Nephron (organoid): ENCODE measurements around the gene FBH1.
A peak's percentile ranks its signal among the peaks of the same experiment; 100 is the strongest.

Experiments used
- H3K27ac Mint-ChIP-seq, 3 experiments: 2 replicates each; pipeline ENCODE4 v1.8.0; 2020; ENCODE audit warnings: mixed read lengths in 3 of 3, mild to moderate bottlenecking in 2 of 3, moderate library complexity in 1 of 3
- H3K27me3 Mint-ChIP-seq: 2 replicates; pipeline ENCODE4 v1.8.0; 2021; ENCODE audit warnings: low read depth, mild to moderate bottlenecking, moderate library complexity, mixed read lengths
- H3K36me3 Mint-ChIP-seq: 2 replicates; pipeline ENCODE4 v1.8.0; 2020; ENCODE audit warnings: low read depth, mixed read lengths
- H3K4me1 Mint-ChIP-seq: 2 replicates; pipeline ENCODE4 v1.8.0; 2020; ENCODE audit warnings: mixed read lengths
- H3K4me3 Mint-ChIP-seq, 3 experiments: 2 replicates each; pipeline ENCODE4 v1.8.0; 2020; ENCODE audit warnings: mild to moderate bottlenecking in 3 of 3, mixed read lengths in 3 of 3, moderate library complexity in 2 of 3
- H3K9me3 Mint-ChIP-seq: 2 replicates; pipeline ENCODE4 v1.8.0; 2020; ENCODE audit warnings: mixed read lengths
- CTCF ChIP-seq, 3 experiments: fragments of 200-600 bp; sonication (generic); IDR thresholded peaks; one replicate each; pipeline ENCODE4 v1.5.0; 2021; ENCODE audit warnings: antibody characterized with exemption in 3 of 3; ENCODE audit not compliant: unreplicated experiment in 3 of 3

FBH1 gene

GRCh38 chr10:5932345-5932744 is 42.3 kb downstream of the FBH1 start:
- no peaks in the 10 kb centered on the region for H3K27me3 Mint-ChIP-seq
- peaks cover 74% of the 10 kb centered on the region for H3K36me3 Mint-ChIP-seq
- no peaks in the 10 kb centered on the region for H3K4me1 Mint-ChIP-seq
- no peaks in the 10 kb centered on the region for H3K9me3 Mint-ChIP-seq
- no peak overlapping the region for H3K27ac Mint-ChIP-seq
- no peak overlapping the region for H3K4me3 Mint-ChIP-seq
- no peak for TF ChIP-seq CTCF (IDR thresholded peaks at IDR 0.05; ENCODE audit: unreplicated experiment in 3 of 3)

- Mint-ChIP-seq H3K4me1 (no peaks in the 10 kb centered on the region), H3K27ac (no peak overlapping the region), H3K9me3 (no peaks in the 10 kb centered on the region), H3K4me3 (no peak overlapping the region), H3K36me3 (peaks cover 79% of the 10 kb centered on the region), H3K27me3 (no peaks in the 10 kb centered on the region)
- TF ChIP-seq CTCF (IDR thresholded peaks at IDR 0.05; ENCODE audit: unreplicated experiment in 3 of 3): no peak
These were observed 44.0 kb downstream of the FBH1 start for GRCh38 chr10:5933909-5934546.

- H3K4me1 Mint-ChIP-seq: no peaks in the 10 kb centered on the region
- TF ChIP-seq CTCF (IDR thresholded peaks at IDR 0.05; ENCODE audit: unreplicated experiment in 3 of 3): no peak
- no peaks in the 10 kb centered on the region for H3K27me3 Mint-ChIP-seq
- H3K9me3 Mint-ChIP-seq: no peaks in the 10 kb centered on the region
- peaks cover 63% of the 10 kb centered on the region for H3K36me3 Mint-ChIP-seq
- no peak overlapping the region for H3K27ac Mint-ChIP-seq
- no peak overlapping the region for H3K4me3 Mint-ChIP-seq
These were observed 45.6 kb downstream of the FBH1 start for GRCh38 chr10:5935628-5936027.

GRCh38 chr10:5937016-5937415 is 47.0 kb downstream of the FBH1 start:
- Mint-ChIP-seq H3K4me1 (no peaks in the 10 kb centered on the region), H3K27ac (no peak overlapping the region), H3K4me3 (no peak overlapping the region), H3K9me3 (no peaks in the 10 kb centered on the region), H3K36me3 (peaks cover 51% of the 10 kb centered on the region), H3K27me3 (no peaks in the 10 kb centered on the region)
- TF ChIP-seq CTCF (IDR thresholded peaks at IDR 0.05; ENCODE audit: unreplicated experiment in 3 of 3): no peak

- no peak overlapping the region for H3K4me3 Mint-ChIP-seq
- no peak for TF ChIP-seq CTCF (IDR thresholded peaks at IDR 0.05; ENCODE audit: unreplicated experiment in 3 of 3)
These were observed 48.2 kb downstream of the FBH1 start for GRCh38 chr10:5938291-5938690.

GRCh38 chr10:5940807-5941218 is 50.8 kb downstream of the FBH1 start:
- Mint-ChIP-seq H3K27ac (peak overlapping the region in 2 of 3 experiments; percentile 4 to 15), H3K4me1 (peaks cover 25% of the 10 kb centered on the region), H3K4me3 (no peak overlapping the region), H3K36me3 (peaks cover 27% of the 10 kb centered on the region), H3K9me3 (no peaks in the 10 kb centered on the region), H3K27me3 (no peaks in the 10 kb centered on the region)
- no peak for TF ChIP-seq CTCF (IDR thresholded peaks at IDR 0.05; ENCODE audit: unreplicated experiment in 3 of 3)

More at GRCh38 chr10:5938291-5938690, 48.2 kb downstream of the FBH1 start:
- Mint-ChIP-seq H3K36me3 (peaks cover 42% of the 10 kb centered on the region), H3K4me1 (peaks cover 3% of the 10 kb centered on the region), H3K9me3 (no peaks in the 10 kb centered on the region), H3K27ac (no peak overlapping the region), H3K27me3 (no peaks in the 10 kb centered on the region)
